HG02885 (cell line): ENCODE data around the gene GNRH2.
"Not testable (repeated sequence)": the region's sequence is repeated elsewhere in the genome, so short reads cannot be mapped to it uniquely, and the experiment has no call there.

Experiments
- ATAC-seq: cut with Tn5 transposase; IDR thresholded peaks from one replicate; pipeline ENCODE4 v1.9.1; 2021; ENCODE audit warnings: mild to moderate bottlenecking; ENCODE audit not compliant: unreplicated experiment, poor library complexity

GNRH2 gene

GRCh38 chr20:3071610-3072529 is 28.4 kb downstream of the GNRH2 start, which contains the start of gene OXT:
Gene OXT (plus strand): TSS chr20:3071620. CDS start chr20:3071656, 36 bp downstream.
- no peak for ATAC-seq

DNA sequence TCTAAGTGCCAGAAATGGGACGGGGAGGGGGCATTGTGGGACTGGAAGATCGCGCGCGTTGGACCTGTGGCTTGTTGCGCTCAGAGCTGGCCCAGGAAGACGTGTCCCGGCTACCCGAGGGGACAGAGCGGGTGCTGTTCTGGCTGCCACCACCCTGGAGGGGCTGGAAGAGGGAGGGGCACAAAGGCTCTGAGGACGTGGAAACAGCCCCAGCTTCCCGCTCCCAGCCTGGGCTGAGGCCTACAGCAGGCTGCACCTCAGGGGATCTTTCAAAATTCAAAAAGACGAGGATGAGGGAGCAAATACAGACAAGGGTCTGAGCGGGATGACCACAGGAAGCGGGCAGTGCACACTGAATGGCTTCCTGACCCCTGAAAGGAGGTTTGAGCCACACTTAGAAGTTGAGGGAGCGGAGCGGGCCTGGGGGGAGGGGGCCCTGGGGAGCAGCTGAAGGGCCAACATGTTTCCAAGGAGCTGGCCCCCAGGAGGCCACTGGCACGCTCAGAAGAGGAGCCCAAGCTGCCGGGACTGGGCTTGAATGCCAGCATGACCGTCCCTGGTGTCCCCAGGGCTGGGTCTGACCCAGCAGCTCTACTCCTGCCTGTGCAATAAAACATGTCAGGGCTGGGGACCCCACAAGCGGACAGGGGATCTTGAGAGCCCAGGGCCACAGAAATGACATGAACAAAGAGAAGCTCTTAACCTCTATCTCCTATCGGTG is 29.3 kb downstream of the GNRH2 start:
- no peak for ATAC-seq

GRCh38 chr20:3073251-3073643 is 29.8 kb downstream of the GNRH2 start:
- not testable (repeated sequence) for ATAC-seq

- no peak for ATAC-seq
These were observed 31.4 kb downstream of the GNRH2 start for GRCh38 chr20:3074812-3075211.

GRCh38 chr20:3075315-3075714 is 31.9 kb downstream of the GNRH2 start:
- ATAC-seq = not testable (repeated sequence)

DNA sequence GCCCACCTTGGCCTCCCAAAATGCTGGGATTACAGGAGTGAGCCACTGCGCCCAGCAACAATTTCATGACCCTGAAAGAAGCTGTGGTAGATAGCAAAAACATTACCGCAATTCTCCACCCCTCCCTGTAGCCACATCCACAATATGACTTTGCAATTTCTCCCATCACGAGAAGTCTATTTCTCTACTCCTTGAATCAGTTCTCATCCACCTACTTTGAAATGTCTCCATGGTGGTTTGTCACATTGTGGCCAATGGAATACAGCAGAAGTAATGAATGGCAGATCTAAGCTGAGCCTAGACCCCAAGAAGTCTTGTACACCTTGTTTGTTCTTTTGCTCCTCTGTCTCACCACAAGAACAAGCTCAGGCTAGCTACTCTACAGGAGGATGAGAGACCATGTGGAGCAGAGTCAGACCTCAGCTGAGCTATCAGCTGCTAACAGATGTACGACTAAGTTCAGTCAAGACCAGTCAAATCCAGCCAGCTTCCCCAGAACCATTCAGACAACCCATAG is 34.3 kb downstream of the GNRH2 start:
- ATAC-seq = no peak

GRCh38 chr20:3080939-3081388 is 37.5 kb downstream of the GNRH2 start:
- ATAC-seq = no peak

DNA sequence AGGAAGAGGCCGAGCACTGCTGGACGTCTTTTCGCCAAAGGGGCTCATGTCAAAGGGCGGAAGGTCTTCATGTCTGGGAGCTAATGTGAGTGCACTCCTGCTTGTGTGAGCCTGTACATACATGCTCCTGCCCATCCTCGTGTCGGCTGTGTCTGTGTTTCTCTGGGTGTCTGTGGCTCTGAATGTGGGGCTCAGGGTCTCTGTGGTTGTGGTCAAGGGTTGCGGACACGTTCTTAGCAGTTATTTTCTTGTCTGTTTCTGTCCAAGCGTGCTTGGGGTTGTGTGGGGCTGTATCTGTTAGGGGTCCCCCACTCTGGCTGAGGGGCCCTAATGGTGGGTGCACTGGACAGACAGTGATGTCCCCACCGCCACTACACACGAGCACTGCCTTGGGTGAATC is 38.2 kb downstream of the GNRH2 start:
- no peak for ATAC-seq

- no peak for ATAC-seq
These were observed 39.0 kb downstream of the GNRH2 start for GRCh38 chr20:3082306-3082951.

DNA sequence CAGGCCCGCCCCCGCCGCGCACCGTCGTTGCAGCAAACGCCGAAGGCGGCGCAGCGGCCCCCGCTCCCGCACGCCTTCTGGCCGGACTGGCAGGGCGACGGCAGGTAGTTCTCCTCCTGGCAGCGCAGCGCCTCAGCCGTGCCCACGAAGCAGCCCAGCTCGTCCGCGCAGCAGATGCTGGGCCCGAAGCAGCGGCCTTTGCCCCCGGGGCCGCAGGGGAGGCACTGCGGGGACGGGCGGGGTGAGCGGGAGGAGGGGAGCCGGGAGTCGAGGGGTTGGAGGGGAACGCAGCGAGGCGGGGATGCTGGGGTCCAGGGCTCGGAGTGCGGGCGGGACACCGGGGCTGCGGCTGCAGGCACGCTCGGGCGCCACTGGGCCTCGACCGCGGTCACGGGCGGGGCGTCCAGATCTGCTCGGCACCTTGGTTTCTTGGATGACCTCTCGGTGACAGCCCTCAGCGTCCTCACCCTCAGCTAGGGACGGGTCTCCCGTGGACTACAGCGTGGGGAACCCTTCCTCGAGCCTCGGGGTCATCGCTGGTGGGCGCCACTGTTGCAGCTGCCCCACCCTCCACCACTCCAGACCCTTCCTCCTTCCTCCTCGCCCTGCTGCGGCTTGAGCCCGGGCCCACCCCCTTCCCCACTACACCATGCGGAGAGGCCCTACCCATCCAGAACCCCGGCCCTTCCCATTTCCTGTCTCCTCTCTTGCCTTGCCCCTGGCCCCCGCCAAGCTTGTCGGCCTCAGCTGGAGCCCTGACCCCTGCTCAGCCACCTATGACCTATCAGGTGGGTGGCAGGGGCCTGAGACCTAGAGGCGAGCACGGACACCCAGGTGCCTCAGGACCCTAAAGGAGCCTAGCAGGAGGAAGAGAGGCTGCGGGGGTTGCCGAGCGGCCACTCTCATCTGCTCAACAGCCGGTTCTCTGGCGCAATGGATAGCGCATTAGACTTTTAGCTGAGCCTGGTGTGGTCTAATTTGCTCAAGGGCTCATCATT is 39.8 kb downstream of the GNRH2 start:
- no peak for ATAC-seq

DNA sequence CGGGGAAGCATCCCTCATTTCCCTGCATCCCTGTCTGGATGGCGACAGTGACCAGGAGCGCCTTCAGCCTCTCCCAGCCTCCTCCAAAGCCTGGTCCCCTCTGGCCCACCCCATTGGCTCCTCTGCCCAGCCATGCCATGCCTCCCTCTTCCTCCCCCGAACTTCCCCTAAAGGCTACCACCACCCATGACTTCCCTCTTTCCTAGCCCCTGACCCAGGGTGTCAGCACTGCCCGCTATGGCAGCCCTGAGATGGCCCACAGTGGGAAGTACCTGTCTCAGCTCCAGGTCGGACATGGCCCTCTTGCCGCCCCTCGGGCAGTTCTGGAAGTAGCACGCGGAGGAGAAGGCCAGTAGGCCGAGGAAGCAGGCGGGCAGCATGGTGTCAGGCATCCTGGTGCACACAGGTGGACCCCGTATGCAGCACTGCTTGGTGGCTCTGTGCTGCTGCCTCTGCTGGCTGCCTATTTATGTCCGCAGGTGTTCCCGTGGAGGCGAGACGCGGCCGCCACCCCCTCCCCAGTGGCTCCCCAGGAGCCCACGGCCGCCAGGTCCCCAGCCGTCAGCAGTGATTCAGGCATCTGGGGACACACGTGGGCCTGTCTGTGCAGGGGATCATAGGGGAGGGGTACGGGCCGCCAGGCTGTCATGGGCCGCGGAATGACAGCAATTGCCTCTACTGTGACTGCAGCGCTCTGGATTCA is 41.0 kb downstream of the GNRH2 start, which contains the start of gene AVP:
TSS of gene AVP (minus strand) at position 442 of the 703 bp plus-strand sequence. CDS start at position 392, 50 bp downstream.
- no peak for ATAC-seq

GRCh38 chr20:3084986-3085360 is 41.6 kb downstream of the GNRH2 start:
- ATAC-seq = no peak

- ATAC-seq = no peak
These were observed 42.2 kb downstream of the GNRH2 start for GRCh38 chr20:3085571-3086072.

- ATAC-seq = no peak
These were observed 44.6 kb downstream of the GNRH2 start for GRCh38 chr20:3088031-3088430.

- no peak for ATAC-seq
These were observed 47.1 kb downstream of the GNRH2 start for GRCh38 chr20:3090565-3090964.

- ATAC-seq = no peak
These were observed 49.4 kb downstream of the GNRH2 start for GRCh38 chr20:3092611-3093379.

DNA sequence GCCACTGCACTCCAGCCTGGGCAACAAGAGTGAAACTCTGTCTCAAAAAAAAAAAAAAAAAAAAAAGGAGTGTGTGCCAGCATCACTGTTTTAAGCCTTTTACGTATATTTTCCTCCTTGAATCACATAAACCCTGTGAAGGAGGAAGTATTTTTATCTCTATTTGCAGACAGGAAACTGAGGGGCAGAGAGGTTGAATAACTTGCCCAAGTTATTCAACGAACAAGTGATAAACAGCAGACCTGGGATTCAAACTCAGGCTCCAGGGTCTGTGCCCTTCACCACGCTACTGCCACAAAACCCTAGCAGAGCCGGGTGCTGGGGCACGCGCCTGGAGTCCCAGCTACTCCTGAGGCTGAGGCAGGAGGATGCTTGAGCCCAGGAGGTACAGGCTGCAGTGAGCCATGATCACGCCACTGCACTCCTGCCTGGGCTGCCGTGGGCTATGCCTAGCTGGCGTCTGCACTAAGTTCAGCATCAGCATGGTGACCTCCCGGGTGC is 50.5 kb downstream of the GNRH2 start:
- ATAC-seq = no peak
